IPS-18c (cell line): ENCODE results near the gene ERFL.

Experiments
- H3K4me3 ChIP-seq: 2 replicates; pipeline ENCODE4 v1.7.0; 2013; ENCODE audit warnings: low read depth, mild to moderate bottlenecking, low read length, moderate library complexity; ENCODE audit not compliant: insufficient read depth
- H3K9me3 ChIP-seq: one replicate; pipeline ENCODE4 v1.6.1; 2013; ENCODE audit warnings: mild to moderate bottlenecking, low read length, moderate library complexity; ENCODE audit not compliant: control insufficient read depth, insufficient read depth

The ERFL gene

DNA sequence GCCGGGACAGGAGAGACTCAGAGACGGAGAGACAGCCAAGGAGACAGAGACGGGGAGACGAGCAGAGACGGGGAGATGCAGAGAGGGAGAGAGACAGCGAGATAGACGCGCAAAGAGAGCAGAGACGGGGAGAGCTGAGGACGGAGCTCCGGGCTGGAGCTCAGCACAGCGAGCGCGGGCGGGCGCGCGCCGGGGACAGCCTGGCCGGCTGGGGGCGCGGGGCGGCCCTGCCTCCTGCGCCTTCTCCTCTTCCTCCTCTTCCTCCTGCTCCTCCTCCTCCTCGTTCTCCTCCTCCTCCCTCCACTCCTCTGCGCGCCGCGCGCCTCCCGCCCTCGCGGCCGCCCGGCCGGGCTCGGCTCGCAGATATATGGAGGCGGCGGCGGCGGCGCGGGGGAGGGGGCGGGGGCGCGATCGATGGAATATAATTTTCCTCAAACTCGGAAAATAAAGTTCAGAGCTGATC, at the start of gene ERFL:
ERFL (minus strand) TSS at position 229 of the 463 bp plus-strand sequence. CDS start 15,530 bp downstream, outside the sequence.
- H3K4me3 ChIP-seq, result peak within 1 kb of the TSS; percentile 45

DNA sequence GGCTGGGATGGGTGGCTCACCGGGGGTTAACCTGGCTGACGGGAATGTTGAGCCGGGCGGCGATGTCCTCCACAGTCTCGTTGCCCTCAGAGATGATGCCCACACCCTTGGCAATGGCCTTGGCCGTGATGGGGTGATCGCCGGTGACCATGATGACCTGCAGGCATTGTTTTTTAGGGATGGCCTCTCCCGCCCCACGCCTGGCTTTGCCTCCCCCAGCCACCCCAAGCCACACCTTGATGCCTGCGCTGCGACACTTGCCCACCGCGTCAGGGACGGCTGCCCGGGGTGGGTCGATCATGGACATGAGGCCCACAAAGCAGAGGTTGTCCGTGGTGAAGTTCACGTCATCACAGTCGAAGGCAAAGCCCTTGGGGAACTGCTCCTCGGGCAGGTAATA, 49.7 kb upstream of the ERFL start:
- no peak overlapping the region for H3K4me3 ChIP-seq
- H3K9me3 ChIP-seq, result no peaks in the 10 kb centered on the region

More for the DNA sequence above, at the start of gene ERFL:
- H3K9me3 ChIP-seq, result no peaks in the 10 kb centered on the region

DNA sequence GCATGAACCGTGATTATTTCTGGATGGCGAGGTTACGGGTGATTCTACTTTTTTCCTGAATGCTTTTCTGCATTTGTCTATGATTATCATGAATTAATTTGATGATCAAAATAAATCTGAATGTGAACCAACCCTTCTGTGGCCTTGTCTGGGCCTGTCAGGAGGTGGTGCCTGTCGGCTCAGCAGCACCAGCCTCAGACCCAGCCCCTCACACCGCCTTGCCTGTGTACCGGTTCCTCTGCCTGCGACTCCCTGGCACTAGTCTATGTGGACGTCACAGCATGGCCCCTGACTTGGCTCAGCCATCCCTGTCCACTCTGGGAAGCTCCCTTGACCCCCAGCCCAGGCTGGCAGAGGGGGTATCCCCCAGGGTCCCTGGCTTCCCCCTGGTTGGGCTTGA, 46.4 kb upstream of the ERFL start:
- Histone ChIP-seq H3K4me3 (no peak overlapping the region), H3K9me3 (no peaks in the 10 kb centered on the region)

DNA sequence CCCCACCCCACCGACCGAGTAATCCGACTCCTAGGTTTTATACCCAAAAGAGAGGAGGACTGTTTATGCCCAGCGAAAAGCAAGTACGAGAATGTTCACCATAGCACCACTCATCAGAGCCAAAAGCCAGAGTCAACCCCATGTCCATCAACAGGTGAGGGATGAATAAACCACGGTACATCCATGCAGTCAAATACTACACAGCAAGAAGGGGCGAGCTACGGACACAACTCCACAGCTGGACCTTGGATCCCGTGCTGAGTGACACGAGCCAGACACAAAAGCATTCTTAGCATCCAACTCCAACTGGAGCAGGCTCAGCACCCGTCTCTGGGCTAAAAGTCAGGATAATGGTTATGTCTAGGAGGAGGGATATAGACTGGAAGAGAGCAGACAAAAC, 43.1 kb upstream of the ERFL start:
- Histone ChIP-seq H3K4me3 (no peak overlapping the region), H3K9me3 (no peaks in the 10 kb centered on the region)

DNA sequence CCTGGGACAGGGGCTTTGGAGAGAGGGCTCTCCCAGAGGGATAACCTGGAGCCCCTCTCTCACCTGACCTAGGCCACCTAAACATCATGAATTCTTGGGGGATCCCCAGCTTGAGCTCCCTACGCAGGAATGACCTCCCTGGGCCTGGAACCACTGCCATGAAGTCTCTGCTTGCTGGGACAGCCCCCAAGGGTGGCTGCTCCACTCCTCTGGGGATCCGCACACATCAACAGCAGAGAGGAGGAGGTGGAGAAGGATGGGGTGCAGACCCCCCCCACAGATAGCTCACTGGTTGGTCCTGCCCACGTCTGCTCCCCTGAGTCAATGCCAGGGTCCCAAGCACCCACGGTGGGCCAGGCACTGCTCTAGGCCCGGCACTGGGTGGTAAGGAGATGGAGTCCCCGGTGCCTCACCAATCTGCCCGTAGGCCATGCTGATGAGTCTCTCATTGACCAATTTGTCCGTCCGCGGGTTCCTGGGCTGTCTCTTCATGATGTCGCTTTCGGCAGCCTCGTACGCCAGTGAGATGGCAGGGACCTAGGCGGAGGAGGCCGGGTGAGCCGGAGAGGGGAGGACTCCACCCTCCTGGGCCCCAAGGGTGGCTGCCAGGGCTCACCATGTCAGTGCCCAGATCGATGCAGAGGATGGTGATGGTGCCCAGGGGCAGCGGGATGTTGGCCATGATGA, 41.7 kb upstream of the ERFL start:
- no peak overlapping the region for H3K4me3 ChIP-seq
- H3K9me3 ChIP-seq, result no peaks in the 10 kb centered on the region

DNA sequence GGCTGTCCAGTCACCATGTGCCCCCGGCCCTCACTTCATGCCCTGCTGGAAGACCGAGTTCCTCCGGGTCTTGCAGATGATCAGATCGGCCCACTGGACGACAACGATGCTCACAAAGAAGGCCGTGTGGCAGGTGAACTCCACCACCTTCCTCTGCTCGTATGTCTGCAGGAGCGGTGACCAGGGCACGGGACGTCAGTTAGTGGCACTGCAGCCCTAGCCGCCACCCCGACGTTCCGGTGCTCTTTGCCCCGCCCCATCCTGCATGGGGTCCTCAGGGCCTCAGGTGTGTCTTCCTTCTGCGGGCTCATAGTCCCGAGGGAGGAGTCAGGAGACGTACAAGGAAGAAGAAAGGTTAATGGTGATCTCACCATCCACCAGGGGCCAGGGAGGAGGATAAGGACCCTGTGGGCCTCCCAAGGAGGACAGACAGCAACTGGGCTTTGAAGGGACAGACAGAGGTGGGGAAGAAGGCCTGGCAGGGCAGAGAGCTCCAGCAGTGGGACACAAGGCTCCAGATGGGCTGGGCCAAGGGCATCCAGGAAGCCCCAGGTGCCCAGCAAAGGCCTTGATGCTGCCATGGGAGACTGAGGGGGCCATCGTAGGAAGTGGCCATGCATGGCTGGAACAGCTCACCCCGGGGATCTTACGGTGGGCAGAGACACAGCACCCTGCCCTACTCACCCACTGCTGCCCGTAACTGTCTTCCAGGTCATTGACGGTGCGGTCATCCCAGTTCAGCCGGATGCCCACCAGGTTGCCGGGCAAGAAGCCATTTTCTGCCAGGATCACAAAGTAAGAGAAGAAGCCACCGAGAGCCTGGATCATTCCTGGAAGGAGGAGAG, 40.7 kb upstream of the ERFL start:
- no peak overlapping the region for H3K4me3 ChIP-seq
- no peaks in the 10 kb centered on the region for H3K9me3 ChIP-seq

DNA sequence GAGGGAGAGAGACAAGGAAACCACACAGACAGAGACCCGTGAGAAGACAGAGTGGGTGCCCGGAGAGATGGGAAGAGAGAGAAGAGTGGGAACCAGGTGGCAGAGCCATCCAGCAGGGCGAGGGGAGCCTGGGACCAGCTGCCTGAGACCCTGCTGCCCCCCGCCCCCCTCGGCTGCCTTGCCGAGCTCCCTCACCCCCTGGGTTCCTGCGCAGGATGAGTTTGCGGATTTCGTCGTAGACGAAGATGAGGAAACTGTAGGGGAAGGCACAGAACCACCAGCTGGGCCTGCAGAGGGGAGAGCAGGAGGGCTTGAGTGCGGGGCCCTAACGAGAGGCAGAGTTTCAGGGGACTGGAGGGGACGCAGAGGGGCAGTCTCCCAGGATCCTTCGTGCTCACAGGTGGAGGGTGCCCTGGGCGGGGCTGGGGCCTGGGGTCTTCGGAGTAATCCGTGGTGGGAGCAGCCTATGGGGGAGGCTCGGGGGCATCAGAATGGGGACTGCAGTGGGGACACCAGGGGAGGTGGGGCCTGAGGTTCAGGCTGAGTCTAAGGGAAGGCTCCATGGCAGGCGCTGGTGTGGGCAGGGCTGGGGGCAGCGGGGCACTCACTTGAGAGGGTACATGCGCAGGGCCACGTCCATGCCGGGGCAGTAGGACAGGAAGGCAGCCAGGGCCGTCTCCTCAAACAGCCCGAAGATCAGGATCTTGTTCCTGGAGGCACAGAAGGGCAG, 39.0 kb upstream of the ERFL start:
- Histone ChIP-seq H3K4me3 (no peak overlapping the region), H3K9me3 (no peaks in the 10 kb centered on the region)

DNA sequence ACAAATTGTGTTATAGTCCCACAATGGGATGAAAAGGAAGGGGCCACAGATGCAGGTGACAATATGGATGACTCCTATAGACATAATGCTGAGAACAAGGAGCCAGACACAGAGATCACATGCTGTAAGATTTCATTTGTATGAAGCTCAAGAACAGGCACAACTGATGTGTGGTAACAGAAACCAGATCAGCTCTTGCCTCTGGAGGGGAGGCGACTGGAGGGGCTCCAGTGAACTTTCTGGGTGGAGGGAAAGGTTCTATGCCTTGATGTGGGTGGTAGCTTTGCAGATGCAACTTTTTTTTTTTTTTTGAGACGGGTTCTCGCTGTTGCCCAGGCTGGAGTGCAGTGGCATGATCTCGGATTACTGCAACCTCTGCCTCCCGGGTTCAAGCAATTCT, 36.9 kb upstream of the ERFL start:
- no peaks in the 10 kb centered on the region for H3K9me3 ChIP-seq
- H3K4me3 ChIP-seq, result no peak overlapping the region

DNA sequence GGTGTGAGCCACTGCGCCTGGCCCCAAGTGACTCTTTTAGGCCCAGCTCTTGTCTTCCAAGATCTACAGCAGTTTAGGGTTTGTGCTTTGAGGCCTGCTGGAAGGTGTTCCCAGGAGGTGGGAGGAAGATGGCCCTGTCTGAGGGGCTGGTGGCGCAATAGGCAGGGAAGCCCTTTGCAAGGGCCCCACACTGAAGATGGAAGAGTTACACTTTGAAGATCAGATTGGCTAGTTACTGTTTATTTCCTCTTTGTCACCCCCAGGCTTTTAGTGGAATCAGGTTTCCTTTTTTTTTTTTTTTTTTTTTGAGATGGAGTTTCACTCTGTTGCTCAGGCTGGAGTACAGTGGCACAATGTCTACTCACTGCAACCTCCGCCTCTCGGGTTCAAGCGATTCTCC, 32.7 kb upstream of the ERFL start:
- no peaks in the 10 kb centered on the region for H3K9me3 ChIP-seq
- no peak overlapping the region for H3K4me3 ChIP-seq

DNA sequence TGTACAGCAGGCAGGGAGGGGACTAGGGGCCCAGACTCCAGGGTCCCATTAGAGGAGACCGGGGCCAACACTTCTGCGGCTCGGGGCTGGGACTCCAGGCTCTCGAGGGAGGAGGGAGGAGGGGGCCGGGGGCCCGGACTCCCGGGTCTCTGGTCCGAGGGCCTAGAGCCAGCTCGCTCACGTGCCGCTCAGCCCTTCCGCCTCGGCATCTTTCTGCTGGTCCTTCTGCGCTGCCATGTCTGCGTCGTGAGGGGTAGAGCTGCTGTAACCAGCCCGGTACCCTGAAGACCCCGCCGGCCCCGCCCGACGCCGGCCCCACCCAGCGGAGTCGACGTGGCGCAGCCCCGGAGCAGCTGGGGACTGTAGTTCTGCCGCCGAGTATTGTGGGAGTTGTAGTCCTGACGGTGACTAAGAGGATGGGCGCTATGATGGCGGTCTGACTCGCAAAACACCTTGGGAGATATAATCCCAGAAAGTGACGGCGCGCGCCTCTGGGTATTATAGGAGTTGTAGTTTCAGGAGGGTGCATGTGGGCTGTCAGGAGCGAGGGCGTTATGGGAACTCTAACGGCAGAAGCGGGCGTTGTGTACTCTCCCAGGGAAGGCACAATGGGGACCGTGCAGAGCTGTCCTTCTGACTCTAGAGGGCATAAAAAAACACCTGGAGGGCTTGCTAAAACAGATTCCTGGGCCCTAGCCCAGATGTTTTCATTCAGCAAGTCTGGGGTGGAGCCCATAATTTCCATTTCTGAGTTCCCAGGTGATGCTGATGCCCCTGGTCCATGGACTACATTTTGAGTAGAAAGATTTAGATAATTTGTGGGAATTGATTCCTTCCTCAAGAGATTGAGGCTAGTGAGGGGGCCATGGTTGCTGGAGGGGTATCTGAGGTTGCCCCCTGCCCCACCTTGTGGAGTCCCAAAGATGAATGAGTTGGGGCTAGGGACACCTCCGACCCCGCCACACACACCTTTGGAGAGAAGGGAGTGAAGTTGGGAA, 31.1 kb upstream of the ERFL start, which contains the start of gene RABAC1:
RABAC1 (minus strand) TSS at position 266 of the 998 bp plus-strand sequence; CDS start at position 237, 29 bp downstream.
- H3K4me3 ChIP-seq, result peak within 1 kb of the TSS; percentile 98

DNA sequence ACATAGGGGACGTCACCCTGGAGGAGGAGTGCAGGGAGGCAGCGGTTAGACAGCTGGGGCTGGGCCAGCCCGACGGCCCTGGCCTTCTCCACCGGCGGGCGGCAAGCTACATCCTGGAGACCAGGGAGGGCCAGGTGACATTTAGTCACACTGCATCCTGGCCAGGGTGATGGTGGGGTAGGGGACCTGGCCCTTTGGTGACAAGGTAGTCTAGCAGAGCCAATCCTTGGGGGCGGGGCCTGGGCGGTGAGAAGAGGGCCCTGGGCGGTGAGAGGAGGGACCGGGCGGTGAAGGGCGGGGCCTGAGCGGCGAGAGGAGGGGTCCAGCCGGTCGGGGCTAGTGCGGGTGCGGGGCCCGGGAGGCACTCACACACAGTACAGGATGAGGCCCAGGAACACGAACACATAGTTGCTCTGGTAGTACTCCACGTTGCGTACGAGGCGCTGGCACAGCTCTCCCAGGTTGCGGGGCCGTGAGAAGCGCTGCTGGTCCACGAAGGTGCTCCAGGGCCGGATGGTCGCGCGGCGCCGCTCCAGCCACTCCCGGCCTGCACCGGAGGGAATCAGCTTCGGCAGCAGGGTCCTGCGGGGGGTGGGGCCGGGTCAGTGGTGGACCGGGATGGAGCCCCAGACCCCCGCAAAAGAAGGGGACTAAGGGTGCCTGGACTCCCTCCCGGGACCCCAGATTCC, 30.3 kb upstream of the ERFL start:
- Histone ChIP-seq H3K9me3 (no peaks in the 10 kb centered on the region), H3K4me3 (peak overlapping the region; percentile 98)

More for the DNA sequence above, 31.1 kb upstream of the ERFL start, which contains the start of gene RABAC1:
- no peaks in the 10 kb centered on the region for H3K9me3 ChIP-seq

DNA sequence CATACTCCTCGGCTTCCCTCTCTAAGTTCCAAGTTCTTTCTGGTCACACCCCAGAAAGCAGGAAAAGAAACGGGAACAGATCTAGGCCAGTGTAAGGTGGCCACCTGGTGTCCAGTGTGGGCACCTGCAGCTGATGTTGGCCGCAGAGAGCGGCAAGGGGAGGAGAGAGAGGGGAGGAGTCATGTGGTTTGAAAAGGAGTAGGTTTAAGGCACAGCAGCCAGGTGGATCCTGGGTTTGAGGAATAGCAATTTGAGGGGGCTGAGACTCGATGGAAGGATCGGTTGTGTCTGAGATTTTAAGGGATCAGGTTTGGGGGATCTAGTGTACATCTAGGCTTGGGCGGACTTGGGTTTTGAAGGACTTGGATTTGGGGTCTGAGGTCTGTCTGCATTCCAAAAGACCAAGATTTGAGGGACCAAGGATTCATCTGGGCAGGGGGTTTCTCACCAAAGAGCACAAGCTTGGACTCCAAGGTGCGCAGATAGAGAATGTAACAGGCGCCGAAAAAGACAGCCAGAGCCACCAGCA, 29.7 kb upstream of the ERFL start:
- Histone ChIP-seq H3K9me3 (no peaks in the 10 kb centered on the region), H3K4me3 (peak overlapping the region; percentile 98)

DNA sequence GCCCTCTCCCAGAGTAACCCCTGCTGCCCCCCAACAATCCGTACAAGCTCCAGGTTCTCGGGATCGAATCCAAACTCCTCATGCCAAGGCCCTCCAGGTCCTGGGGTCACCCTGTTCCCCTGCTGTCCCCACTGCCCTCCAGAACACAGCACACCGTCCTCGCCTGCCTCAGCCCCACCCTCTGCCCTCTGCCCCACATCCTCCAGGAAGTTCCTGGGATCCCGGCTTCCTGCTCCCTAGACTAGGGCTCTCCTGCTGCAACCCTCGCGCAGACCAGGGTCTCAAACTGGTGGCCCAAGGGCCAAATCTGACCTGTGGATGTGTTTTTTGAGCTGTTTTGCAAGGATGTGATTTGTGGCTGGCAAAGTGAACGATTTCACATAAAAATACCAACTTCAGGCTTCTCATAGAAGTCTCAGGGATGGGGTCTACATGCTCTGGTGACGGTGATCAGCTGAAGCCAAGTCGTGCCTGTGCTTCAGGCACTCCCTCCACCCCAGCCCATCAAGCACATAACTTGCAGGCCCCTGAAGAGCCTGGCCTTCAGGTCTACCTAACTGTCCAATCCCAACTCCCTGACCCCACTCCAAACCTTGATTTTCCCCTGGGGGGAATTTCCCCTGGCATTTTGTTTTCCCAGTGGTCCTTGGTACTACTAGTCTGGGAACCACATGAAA, 29.1 kb upstream of the ERFL start:
- peak overlapping the region; percentile 20; the same call in 1 of the 2 replicates for H3K4me3 ChIP-seq
- H3K9me3 ChIP-seq, result no peaks in the 10 kb centered on the region

DNA sequence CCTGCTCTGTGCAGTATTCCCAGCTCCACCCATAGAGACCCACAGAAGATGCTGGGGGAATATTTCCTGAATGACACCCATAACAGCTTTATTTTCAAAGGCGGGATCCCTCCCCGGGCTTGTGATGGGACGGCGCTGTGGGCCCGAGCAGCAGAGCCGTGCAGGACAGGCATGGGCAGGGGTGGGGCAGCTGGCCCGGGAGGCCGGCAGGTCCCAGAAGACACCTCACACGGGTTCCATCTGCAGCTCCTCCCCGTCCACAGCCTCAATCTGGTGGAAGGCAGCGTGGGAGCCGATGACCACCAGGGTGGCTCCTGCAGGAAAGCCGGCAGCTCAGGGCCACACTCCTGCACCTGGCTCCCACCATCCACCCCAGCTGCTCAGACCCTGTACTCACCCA, 28.4 kb upstream of the ERFL start:
- Histone ChIP-seq H3K4me3 (no peak overlapping the region), H3K9me3 (no peaks in the 10 kb centered on the region)

DNA sequence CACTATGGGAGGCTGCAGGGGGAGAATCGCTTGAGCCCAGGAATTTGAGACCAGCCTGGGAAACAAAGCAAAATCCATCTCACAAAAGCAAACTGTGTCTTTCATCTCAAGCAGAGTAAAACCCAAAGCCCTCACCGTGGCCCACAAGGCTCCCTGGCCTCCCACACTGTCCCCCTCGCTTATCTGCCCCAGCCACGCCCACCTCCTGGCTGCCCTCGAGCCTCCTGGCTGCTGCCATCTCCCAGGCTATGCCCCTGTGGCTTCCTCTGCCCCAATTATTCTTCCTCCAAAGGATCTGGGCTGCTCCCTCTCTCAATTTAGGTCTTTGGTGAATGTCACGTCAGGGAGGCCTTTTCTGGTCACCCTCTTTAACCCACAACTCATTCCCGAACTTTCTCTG, 27.3 kb upstream of the ERFL start:
- Histone ChIP-seq H3K9me3 (no peaks in the 10 kb centered on the region), H3K4me3 (no peak overlapping the region)
